Activated CD4-positive, CD25-positive, alpha-beta regulatory T cell treated with anti-CD3 and anti-CD28 coated beads, Interleukin-2, amount 50 U/mL, for 16 hours (primary cell): ENCODE measurements around the gene CFAP97D2.
"Not testable (repeated sequence)": the region's sequence is repeated elsewhere in the genome, so short reads cannot be mapped to it uniquely, and the experiment has no call there.

Experiments
- DNase-seq: peaks from one replicate; pipeline ENCODE4 v3.0.0-alpha.2; 2020; ENCODE audit warnings: low read depth, low spot score

CFAP97D2 gene

GRCh38 chr13:114179087-114179658 is at the start of gene CFAP97D2:
CFAP97D2 (plus strand) TSS chr13:114179257; CDS start chr13:114179331, 74 bp downstream.
- no peak for DNase-seq

GRCh38 chr13:114129649-114130062 is 49.4 kb upstream of the CFAP97D2 start:
- DNase-seq, result no peak

GRCh38 chr13:114130131-114130836 is 48.8 kb upstream of the CFAP97D2 start:
- DNase-seq, result no peak

- DNase-seq, result no peak
Measured at GRCh38 chr13:114130837-114131582, 48.0 kb upstream of the CFAP97D2 start.

GRCh38 chr13:114131583-114132418 is 47.3 kb upstream of the CFAP97D2 start:
- no peak for DNase-seq

GRCh38 chr13:114132419-114133121 is 46.5 kb upstream of the CFAP97D2 start, which contains the start of gene RASA3:
RASA3 (minus strand) TSS chr13:114132623; CDS start chr13:114132489, 134 bp downstream.
- DNase-seq, result no peak

- DNase-seq, result not testable (repeated sequence)
Measured at GRCh38 chr13:114133126-114133525, 45.9 kb upstream of the CFAP97D2 start.

GRCh38 chr13:114133552-114133951 is 45.5 kb upstream of the CFAP97D2 start:
- DNase-seq, result not testable (repeated sequence)

- DNase-seq, result no peak
Measured at GRCh38 chr13:114134111-114134943, 44.7 kb upstream of the CFAP97D2 start.

GRCh38 chr13:114134944-114135610 is 44.0 kb upstream of the CFAP97D2 start:
- no peak for DNase-seq

GRCh38 chr13:114135731-114136171 is 43.3 kb upstream of the CFAP97D2 start:
- DNase-seq, result no peak

GRCh38 chr13:114136576-114136975 is 42.5 kb upstream of the CFAP97D2 start:
- DNase-seq, result no peak

- no peak for DNase-seq
Measured at GRCh38 chr13:114140131-114140905, 38.7 kb upstream of the CFAP97D2 start.

- no peak for DNase-seq
Measured at GRCh38 chr13:114140906-114141250, 38.2 kb upstream of the CFAP97D2 start.

GRCh38 chr13:114141261-114141996 is 37.6 kb upstream of the CFAP97D2 start:
- DNase-seq, result no peak

GRCh38 chr13:114142137-114142550 is 36.9 kb upstream of the CFAP97D2 start:
- DNase-seq, result no peak

- peak; percentile 56 for DNase-seq
Measured at GRCh38 chr13:114142640-114143490, 36.2 kb upstream of the CFAP97D2 start.
